SK-N-MC (cell line): ENCODE measurements around the gene APOL1.

Experiments used
- EZH2 ChIP-seq: fragments of 200-600 bp; sonication (generic); IDR thresholded peaks from one replicate; pipeline ENCODE4 v1.6.1; 2017; ENCODE audit warnings: antibody characterized with exemption
- POLR2AphosphoS5 ChIP-seq: IDR thresholded peaks from 2 replicates; pipeline ENCODE4 v1.6.1; 2012; ENCODE audit warnings: mild to moderate bottlenecking, low read depth, low read length, borderline replicate concordance

GRCh38 chr22:36285017-36285416 is 32.1 kb downstream of the APOL1 start:
- no peak for TF ChIP-seq POLR2AphosphoS5
- TF ChIP-seq EZH2 = no peak
